ENCODE measurements around the gene PHOX2B.

DNA sequence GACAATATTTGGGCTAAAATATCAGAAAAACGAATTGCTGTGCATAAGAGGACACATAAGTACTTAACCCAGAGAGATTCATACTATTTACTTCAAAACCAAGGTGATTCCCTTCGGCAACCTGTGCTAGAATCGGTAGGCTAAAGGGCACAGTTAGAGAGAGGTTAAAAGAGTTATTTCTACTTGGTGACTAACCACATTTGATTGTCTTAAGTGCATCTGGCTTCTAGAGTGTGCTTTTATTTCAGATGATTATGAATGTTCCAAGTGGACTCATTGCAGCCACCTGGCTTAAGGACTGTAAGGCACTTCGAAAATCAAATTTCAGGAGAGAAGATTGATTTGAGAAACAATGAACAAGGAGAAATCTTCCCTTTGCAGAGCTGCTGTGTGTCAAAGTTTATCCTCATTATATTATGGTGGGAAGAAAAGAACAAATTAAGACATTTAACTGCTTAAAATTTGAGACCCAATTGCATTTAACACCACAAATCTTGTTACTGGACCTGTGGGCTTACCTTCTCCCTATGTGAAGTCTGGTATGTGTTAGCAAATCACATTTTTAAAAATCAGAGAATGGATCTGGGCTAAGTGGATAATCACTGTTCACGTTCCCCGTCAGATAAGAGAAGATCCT, 34.0 kb downstream of the PHOX2B start:
- TF ChIP-seq POLR2AphosphoS5 (IDR thresholded peaks at IDR 0.05; ENCODE audit: low read depth, low read length) (no peak), TAF1 (IDR thresholded peaks at IDR 0.05; ENCODE audit: borderline replicate concordance, low read depth, low read length) (no peak), SIN3A (IDR thresholded peaks at IDR 0.05; ENCODE audit: borderline replicate concordance, low read depth, low read length) (no peak), EZH2phosphoT487 (IDR thresholded peaks at IDR 0.05; ENCODE audit: borderline replicate concordance, low read depth) (no peak), MXI1 (IDR thresholded peaks at IDR 0.05; ENCODE audit: low read depth, low read length) (no peak), RCOR1 (IDR thresholded peaks at IDR 0.05; ENCODE audit: low read length) (no peak), GABPA (IDR thresholded peaks at IDR 0.05; ENCODE audit: low read depth) (no peak), NRF1 (IDR thresholded peaks at IDR 0.05; ENCODE audit: low read depth, low read length) (no peak), JUND (IDR thresholded peaks at IDR 0.05) (no peak)
- TF ChIP-seq, protein P1, sequence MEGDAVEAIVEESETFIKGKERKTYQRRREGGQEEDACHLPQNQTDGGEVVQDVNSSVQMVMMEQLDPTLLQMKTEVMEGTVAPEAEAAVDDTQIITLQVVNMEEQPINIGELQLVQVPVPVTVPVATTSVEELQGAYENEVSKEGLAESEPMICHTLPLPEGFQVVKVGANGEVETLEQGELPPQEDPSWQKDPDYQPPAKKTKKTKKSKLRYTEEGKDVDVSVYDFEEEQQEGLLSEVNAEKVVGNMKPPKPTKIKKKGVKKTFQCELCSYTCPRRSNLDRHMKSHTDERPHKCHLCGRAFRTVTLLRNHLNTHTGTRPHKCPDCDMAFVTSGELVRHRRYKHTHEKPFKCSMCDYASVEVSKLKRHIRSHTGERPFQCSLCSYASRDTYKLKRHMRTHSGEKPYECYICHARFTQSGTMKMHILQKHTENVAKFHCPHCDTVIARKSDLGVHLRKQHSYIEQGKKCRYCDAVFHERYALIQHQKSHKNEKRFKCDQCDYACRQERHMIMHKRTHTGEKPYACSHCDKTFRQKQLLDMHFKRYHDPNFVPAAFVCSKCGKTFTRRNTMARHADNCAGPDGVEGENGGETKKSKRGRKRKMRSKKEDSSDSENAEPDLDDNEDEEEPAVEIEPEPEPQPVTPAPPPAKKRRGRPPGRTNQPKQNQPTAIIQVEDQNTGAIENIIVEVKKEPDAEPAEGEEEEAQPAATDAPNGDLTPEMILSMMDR (IDR thresholded peaks at IDR 0.05), result no peak
- TF ChIP-seq, protein P2, sequence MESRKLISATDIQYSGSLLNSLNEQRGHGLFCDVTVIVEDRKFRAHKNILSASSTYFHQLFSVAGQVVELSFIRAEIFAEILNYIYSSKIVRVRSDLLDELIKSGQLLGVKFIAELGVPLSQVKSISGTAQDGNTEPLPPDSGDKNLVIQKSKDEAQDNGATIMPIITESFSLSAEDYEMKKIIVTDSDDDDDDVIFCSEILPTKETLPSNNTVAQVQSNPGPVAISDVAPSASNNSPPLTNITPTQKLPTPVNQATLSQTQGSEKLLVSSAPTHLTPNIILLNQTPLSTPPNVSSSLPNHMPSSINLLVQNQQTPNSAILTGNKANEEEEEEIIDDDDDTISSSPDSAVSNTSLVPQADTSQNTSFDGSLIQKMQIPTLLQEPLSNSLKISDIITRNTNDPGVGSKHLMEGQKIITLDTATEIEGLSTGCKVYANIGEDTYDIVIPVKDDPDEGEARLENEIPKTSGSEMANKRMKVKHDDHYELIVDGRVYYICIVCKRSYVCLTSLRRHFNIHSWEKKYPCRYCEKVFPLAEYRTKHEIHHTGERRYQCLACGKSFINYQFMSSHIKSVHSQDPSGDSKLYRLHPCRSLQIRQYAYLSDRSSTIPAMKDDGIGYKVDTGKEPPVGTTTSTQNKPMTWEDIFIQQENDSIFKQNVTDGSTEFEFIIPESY (IDR thresholded peaks at IDR 0.05; ENCODE audit: borderline replicate concordance, low read depth), result no peak
- TF ChIP-seq, protein P3, sequence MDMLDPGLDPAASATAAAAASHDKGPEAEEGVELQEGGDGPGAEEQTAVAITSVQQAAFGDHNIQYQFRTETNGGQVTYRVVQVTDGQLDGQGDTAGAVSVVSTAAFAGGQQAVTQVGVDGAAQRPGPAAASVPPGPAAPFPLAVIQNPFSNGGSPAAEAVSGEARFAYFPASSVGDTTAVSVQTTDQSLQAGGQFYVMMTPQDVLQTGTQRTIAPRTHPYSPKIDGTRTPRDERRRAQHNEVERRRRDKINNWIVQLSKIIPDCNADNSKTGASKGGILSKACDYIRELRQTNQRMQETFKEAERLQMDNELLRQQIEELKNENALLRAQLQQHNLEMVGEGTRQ (IDR thresholded peaks at IDR 0.05; ENCODE audit: borderline replicate concordance, low read depth, low read length), result no peak
- TF ChIP-seq, protein P4, sequence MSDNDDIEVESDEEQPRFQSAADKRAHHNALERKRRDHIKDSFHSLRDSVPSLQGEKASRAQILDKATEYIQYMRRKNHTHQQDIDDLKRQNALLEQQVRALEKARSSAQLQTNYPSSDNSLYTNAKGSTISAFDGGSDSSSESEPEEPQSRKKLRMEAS (IDR thresholded peaks at IDR 0.05; ENCODE audit: low read depth), result no peak
- TF ChIP-seq, protein P5, sequence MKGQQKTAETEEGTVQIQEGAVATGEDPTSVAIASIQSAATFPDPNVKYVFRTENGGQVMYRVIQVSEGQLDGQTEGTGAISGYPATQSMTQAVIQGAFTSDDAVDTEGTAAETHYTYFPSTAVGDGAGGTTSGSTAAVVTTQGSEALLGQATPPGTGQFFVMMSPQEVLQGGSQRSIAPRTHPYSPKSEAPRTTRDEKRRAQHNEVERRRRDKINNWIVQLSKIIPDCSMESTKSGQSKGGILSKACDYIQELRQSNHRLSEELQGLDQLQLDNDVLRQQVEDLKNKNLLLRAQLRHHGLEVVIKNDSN (IDR thresholded peaks at IDR 0.05; ENCODE audit: borderline replicate concordance, low read depth), result no peak

All from SK-N-SH (cell line).